HCT116 (cell line): ENCODE results near the gene FBXL17. TPM values are rescaled to one million over a fixed set of nuclear protein-coding genes. Genes with fewer than 3 reads are reported as not detected.

ENCODE experiments used
- ATAC-seq: fragments of 200-7000 bp; cut with Tn5 transposase; 2 replicates; pipeline ENCODE4 v1.9.1; 2020; ENCODE audit warnings: mild to moderate bottlenecking, moderate library complexity
- BruUV-seq: library from RNA; stranded (reverse); fragments of 400-500 nt; replicated peaks from 2 replicates; lab custom pipeline; 2021; lab: Mats Ljungman, UMichigan
- CTCF ChIA-PET: fragments of 300-600 bp; sonication (Branson Sonifier 250); formaldehyde crosslinking; loops from one replicate; lab custom pipeline; 2021; ENCODE audit warnings: antibody characterized with exemption; lab: Charles Lee
- POLR2A ChIA-PET: fragments of 300-600, 350-600 bp; sonication (Branson Sonifier 250); formaldehyde crosslinking; loops from one replicate; lab custom pipeline; 2021; ENCODE audit warnings: antibody characterized with exemption; lab: Charles Lee
- RAD21 ChIA-PET, 2 experiments: fragments of 300-600 bp; sonication (Branson Sonifier 250); formaldehyde crosslinking; loops; one replicate each; lab custom pipeline; 2023; ENCODE audit warnings: low total read pairs in 2 of 2; ENCODE audit not compliant: uncharacterized antibody in 2 of 2, unreplicated experiment in 2 of 2, low non-redundant PET in 1 of 2; lab: Charles Lee
- DNase-seq: peaks from one replicate; pipeline ENCODE4 v3.0.0-alpha.2; 2010; ENCODE audit warnings: low read depth, low spot score
- H2AFZ ChIP-seq: fragments of 200-600 bp; shearing (Covaris generic), sonication (generic); 2 replicates; pipeline ENCODE4 v1.6.1; 2017; ENCODE audit warnings: low read depth, mixed run types, mixed read lengths, antibody characterized with exemption, low read length; ENCODE audit not compliant: poor library complexity, severe bottlenecking
- H3K27ac ChIP-seq: 2 replicates; pipeline ENCODE4 v1.5.1; 2012; ENCODE audit warnings: low read depth, low read length
- H3K27me3 ChIP-seq: fragments of 200-600 bp; sonication (generic); 2 replicates; pipeline ENCODE4 v1.6.1; 2016; ENCODE audit warnings: mixed run types, low read length, mixed read lengths; ENCODE audit not compliant: insufficient read depth
- H3K36me3 ChIP-seq, 2 experiments: fragments of 200-500 bp in 1 of 2; fragments of 200-600 bp in 1 of 2; sonication (Bioruptor generic) in 1 of 2; sonication (generic) in 1 of 2; 2 replicates each; pipeline versions ENCODE4 v1.5.1 to v1.6.1; 2014 to 2016; ENCODE audit warnings: low read length in 2 of 2, inconsistent platforms in 1 of 2, mixed read lengths in 1 of 2, mixed run types in 1 of 2; ENCODE audit not compliant: insufficient read depth in 2 of 2, control insufficient read depth in 1 of 2
- H3K4me1 ChIP-seq, 2 experiments: fragments of 200-600 bp in 1 of 2; sonication (generic) in 1 of 2; 2 replicates each; pipeline versions ENCODE4 v1.5.1 to v1.6.1; 2012 to 2017; ENCODE audit warnings: low read length in 2 of 2, inconsistent platforms in 1 of 2, mild to moderate bottlenecking in 1 of 2, mixed read lengths in 1 of 2, mixed run types in 1 of 2, moderate library complexity in 1 of 2; ENCODE audit not compliant: insufficient read depth in 2 of 2, control insufficient read depth in 1 of 2
- H3K4me2 ChIP-seq: fragments of 200-600 bp; sonication (generic); 2 replicates; pipeline ENCODE4 v1.6.1; 2017; ENCODE audit warnings: mixed run types, low read length, mixed read lengths
- H3K4me3 ChIP-seq, 2 experiments: fragments of 200-600 bp in 1 of 2; sonication (generic) in 1 of 2; replicated peaks in 1 of 2; 2 replicates each; pipeline ENCODE4 v1.5.1; 2011 to 2016; ENCODE audit warnings: low read length in 2 of 2, control low read depth in 1 of 2, low read depth in 1 of 2, mild to moderate bottlenecking in 1 of 2, mixed read lengths in 1 of 2, mixed run types in 1 of 2
- H3K79me2 ChIP-seq: fragments of 200-600 bp; sonication (generic); 2 replicates; pipeline ENCODE4 v1.6.1; 2017; ENCODE audit warnings: mild to moderate bottlenecking, mixed run types, low read length, moderate library complexity, mixed read lengths; ENCODE audit not compliant: insufficient read depth
- H3K9ac ChIP-seq: fragments of 200-600 bp; sonication (generic); 2 replicates; pipeline ENCODE4 v1.6.1; 2016; ENCODE audit warnings: low read length, mixed read lengths
- H3K9me2 ChIP-seq: fragments of 200-600 bp; sonication (generic), shearing (Covaris generic); 2 replicates; pipeline ENCODE4 v1.6.1; 2017; ENCODE audit warnings: mixed run types, mild to moderate bottlenecking, moderate library complexity; ENCODE audit not compliant: insufficient read depth
- H3K9me3 ChIP-seq, 2 experiments: fragments of 200-500 bp in 1 of 2; fragments of 200-600 bp in 1 of 2; sonication (Bioruptor generic) in 1 of 2; sonication (generic) in 1 of 2; 2 replicates each; pipeline ENCODE4 v1.6.1; 2014 to 2017; ENCODE audit warnings: low read length in 2 of 2, mixed read lengths in 2 of 2, inconsistent platforms in 1 of 2, low read depth in 1 of 2, mild to moderate bottlenecking in 1 of 2, mixed run types in 1 of 2, moderate library complexity in 1 of 2; ENCODE audit not compliant: control insufficient read depth in 1 of 2, insufficient read depth in 1 of 2
- H4K20me1 ChIP-seq: fragments of 200-600 bp; sonication (generic), shearing (Covaris generic); 2 replicates; pipeline ENCODE4 v1.6.1; 2017; ENCODE audit warnings: mixed run types, mild to moderate bottlenecking, moderate library complexity; ENCODE audit not compliant: insufficient read depth
- CBX3 ChIP-seq: IDR thresholded peaks from 2 replicates; pipeline ENCODE4 v1.6.1; 2012; ENCODE audit warnings: low read depth
- EGR1 ChIP-seq: IDR thresholded peaks from 2 replicates; pipeline ENCODE4 v1.6.1; 2012; ENCODE audit warnings: low read depth
- ELF1 ChIP-seq: IDR thresholded peaks from 2 replicates; pipeline ENCODE4 v1.6.1; 2012; ENCODE audit warnings: low read depth, borderline replicate concordance
- POLR2AphosphoS5 ChIP-seq: IDR thresholded peaks from 2 replicates; pipeline ENCODE4 v1.6.1; 2011; ENCODE audit warnings: mild to moderate bottlenecking, low read depth, low read length, moderate library complexity
- SIN3A ChIP-seq: IDR thresholded peaks from 2 replicates; pipeline ENCODE4 v1.6.1; 2012; ENCODE audit warnings: low read depth
- SP1 ChIP-seq: IDR thresholded peaks from 2 replicates; pipeline ENCODE4 v1.6.1; 2012; ENCODE audit warnings: low read depth
- SRF ChIP-seq: IDR thresholded peaks from 2 replicates; pipeline ENCODE4 v1.6.1; 2012; ENCODE audit warnings: low read depth
- TCF7L2 ChIP-seq: IDR thresholded peaks from 2 replicates; pipeline ENCODE4 v1.7.0; 2011; ENCODE audit warnings: borderline replicate concordance, inconsistent platforms; ENCODE audit not compliant: insufficient read depth, insufficient read length; ENCODE audit errors: extremely low read depth
- YY1 ChIP-seq: IDR thresholded peaks from 2 replicates; pipeline ENCODE4 v1.6.1; 2011; ENCODE audit warnings: low read length, low read depth, moderate library complexity, mild to moderate bottlenecking; ENCODE audit not compliant: insufficient replicate concordance; ENCODE audit errors: extremely low read depth
- intact Hi-C: fragments of 100-400 bp; cut with micrococcal nuclease; formaldehyde crosslinking; loops from 2 replicates; pipeline ENCODE4 v1.10.0; 2022
- total RNA-seq: library from RNA; stranded (reverse); gene quantifications from one replicate; pipeline ENCODE4 v1.2.1, GENCODE V29; 2021; ENCODE audit not compliant: unreplicated experiment
- TF ChIP-seq, protein P1 (sequence below), 3 experiments: fragments of 200-600 bp in 1 of 3; sonication (generic) in 1 of 3; IDR thresholded peaks in 2 of 3; conservative IDR thresholded peaks in 1 of 3; 2 replicates each; pipeline ENCODE4 v1.5.1; 2012 to 2017; ENCODE audit warnings: low read depth in 2 of 3, low read length in 2 of 3, antibody characterized with exemption in 1 of 3, borderline replicate concordance in 1 of 3, control low read depth in 1 of 3, mild to moderate bottlenecking in 1 of 3, mixed read lengths in 1 of 3, mixed run types in 1 of 3, moderate library complexity in 1 of 3; ENCODE audit not compliant: insufficient read depth in 1 of 3
- TF ChIP-seq, protein P2 (sequence below): IDR thresholded peaks from 2 replicates; pipeline ENCODE4 v1.6.1; 2012
- TF ChIP-seq, protein P3 (sequence below): IDR thresholded peaks from 2 replicates; pipeline ENCODE4 v1.6.1; 2012; ENCODE audit warnings: low read depth

Gene FBXL17
- total RNA-seq, 1 experiment from 2014 or later = 9.4 TPM

DNA sequence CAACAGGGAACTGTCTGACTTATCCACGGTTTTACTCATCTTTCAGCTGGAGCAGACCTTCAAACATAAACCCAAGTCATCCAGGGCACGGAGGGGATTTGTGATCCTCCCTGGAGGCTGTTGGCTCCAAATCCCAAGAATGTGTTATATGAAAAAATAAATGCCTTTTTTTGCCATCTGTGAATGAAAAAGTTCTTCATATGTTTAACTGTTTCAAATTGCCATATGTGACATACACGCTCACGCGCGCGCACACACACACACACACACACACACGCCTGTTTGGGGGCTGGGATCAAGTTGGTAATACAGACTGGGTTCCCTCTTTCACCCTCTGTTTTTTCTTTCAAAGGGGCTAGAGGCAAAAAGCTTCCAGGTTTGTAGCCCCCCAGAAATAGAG, 546.8 kb downstream of the FBXL17 start:
- DNase-seq (no peak), ATAC-seq (no peak)
- ChIA-PET RAD21 (no interaction called here), CTCF (no interaction called here), POLR2A (no interaction called here)
- no peak overlapping the region for H3K9ac ChIP-seq
- no peaks in the 10 kb centered on the region for H3K36me3 ChIP-seq
- intact Hi-C loops = no loop called here
- TF ChIP-seq TCF7L2 (no peak), CBX3 (no peak), ELF1 (no peak), SIN3A (no peak), POLR2AphosphoS5 (no peak), EGR1 (no peak), YY1 (no peak), SP1 (no peak), SRF (no peak)
- TF ChIP-seq, protein P1, sequence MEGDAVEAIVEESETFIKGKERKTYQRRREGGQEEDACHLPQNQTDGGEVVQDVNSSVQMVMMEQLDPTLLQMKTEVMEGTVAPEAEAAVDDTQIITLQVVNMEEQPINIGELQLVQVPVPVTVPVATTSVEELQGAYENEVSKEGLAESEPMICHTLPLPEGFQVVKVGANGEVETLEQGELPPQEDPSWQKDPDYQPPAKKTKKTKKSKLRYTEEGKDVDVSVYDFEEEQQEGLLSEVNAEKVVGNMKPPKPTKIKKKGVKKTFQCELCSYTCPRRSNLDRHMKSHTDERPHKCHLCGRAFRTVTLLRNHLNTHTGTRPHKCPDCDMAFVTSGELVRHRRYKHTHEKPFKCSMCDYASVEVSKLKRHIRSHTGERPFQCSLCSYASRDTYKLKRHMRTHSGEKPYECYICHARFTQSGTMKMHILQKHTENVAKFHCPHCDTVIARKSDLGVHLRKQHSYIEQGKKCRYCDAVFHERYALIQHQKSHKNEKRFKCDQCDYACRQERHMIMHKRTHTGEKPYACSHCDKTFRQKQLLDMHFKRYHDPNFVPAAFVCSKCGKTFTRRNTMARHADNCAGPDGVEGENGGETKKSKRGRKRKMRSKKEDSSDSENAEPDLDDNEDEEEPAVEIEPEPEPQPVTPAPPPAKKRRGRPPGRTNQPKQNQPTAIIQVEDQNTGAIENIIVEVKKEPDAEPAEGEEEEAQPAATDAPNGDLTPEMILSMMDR (IDR thresholded peaks at IDR 0.05 in 2 of 3, conservative IDR thresholded peaks at IDR 0.05 in 1 of 3; ENCODE audit: borderline replicate concordance in 1 of 3, insufficient read depth in 1 of 3, low read depth in 2 of 3, low read length in 2 of 3) = no peak
- TF ChIP-seq, protein P2, sequence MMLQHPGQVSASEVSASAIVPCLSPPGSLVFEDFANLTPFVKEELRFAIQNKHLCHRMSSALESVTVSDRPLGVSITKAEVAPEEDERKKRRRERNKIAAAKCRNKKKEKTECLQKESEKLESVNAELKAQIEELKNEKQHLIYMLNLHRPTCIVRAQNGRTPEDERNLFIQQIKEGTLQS = no peak
- TF ChIP-seq, protein P3, sequence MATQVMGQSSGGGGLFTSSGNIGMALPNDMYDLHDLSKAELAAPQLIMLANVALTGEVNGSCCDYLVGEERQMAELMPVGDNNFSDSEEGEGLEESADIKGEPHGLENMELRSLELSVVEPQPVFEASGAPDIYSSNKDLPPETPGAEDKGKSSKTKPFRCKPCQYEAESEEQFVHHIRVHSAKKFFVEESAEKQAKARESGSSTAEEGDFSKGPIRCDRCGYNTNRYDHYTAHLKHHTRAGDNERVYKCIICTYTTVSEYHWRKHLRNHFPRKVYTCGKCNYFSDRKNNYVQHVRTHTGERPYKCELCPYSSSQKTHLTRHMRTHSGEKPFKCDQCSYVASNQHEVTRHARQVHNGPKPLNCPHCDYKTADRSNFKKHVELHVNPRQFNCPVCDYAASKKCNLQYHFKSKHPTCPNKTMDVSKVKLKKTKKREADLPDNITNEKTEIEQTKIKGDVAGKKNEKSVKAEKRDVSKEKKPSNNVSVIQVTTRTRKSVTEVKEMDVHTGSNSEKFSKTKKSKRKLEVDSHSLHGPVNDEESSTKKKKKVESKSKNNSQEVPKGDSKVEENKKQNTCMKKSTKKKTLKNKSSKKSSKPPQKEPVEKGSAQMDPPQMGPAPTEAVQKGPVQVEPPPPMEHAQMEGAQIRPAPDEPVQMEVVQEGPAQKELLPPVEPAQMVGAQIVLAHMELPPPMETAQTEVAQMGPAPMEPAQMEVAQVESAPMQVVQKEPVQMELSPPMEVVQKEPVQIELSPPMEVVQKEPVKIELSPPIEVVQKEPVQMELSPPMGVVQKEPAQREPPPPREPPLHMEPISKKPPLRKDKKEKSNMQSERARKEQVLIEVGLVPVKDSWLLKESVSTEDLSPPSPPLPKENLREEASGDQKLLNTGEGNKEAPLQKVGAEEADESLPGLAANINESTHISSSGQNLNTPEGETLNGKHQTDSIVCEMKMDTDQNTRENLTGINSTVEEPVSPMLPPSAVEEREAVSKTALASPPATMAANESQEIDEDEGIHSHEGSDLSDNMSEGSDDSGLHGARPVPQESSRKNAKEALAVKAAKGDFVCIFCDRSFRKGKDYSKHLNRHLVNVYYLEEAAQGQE = no peak
- H3K4me1 ChIP-seq = no peaks in the 10 kb centered on the region
- no peak overlapping the region for H2AFZ ChIP-seq
- no peaks in the 10 kb centered on the region for H3K9me2 ChIP-seq
- H3K27me3 ChIP-seq = no peaks in the 10 kb centered on the region
- H3K27ac ChIP-seq = no peak overlapping the region
- H3K79me2 ChIP-seq = no peaks in the 10 kb centered on the region
- no peaks in the 10 kb centered on the region for H3K9me3 ChIP-seq
- no peak overlapping the region for H3K4me2 ChIP-seq
- no peaks in the 10 kb centered on the region for H4K20me1 ChIP-seq
- no TSS peak for BruUV-seq
- no peak overlapping the region for H3K4me3 ChIP-seq
